Activated CD8-positive, alpha-beta memory T cell treated with anti-CD3 and anti-CD28 coated beads for 1 hour (primary cell): ENCODE results near the gene DCTPP1.
"Not testable (repeated sequence)": the region's sequence is repeated elsewhere in the genome, so short reads cannot be mapped to it uniquely, and the experiment has no call there.

Experiments used
- DNase-seq, 2 donors: peaks; one replicate each; pipeline ENCODE4 v3.0.0-alpha.2; 2020; ENCODE audit warnings: low read depth in 1 of 2; ENCODE audit errors: extremely low read depth in 1 of 2

Gene DCTPP1

DNA sequence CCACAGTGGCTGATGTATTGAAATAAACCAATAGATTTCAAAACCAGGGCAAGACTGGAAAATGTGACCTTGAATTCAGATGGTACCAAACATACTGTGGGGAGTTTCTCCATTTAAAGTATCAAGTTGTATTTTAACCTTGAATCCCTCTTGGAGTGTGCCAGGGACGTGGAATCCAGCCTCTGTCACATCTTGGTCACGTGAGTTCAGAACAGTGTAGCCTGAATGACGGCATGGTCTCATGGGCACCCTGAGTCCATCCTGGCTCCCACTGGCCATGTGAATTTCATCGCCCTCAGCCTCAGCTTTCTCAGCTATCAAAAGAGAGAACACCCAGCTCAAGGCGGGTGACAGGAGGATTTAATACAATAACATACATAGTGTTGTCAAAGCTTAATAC is 15.7 kb downstream of the DCTPP1 start:
- DNase-seq = no peak

DNA sequence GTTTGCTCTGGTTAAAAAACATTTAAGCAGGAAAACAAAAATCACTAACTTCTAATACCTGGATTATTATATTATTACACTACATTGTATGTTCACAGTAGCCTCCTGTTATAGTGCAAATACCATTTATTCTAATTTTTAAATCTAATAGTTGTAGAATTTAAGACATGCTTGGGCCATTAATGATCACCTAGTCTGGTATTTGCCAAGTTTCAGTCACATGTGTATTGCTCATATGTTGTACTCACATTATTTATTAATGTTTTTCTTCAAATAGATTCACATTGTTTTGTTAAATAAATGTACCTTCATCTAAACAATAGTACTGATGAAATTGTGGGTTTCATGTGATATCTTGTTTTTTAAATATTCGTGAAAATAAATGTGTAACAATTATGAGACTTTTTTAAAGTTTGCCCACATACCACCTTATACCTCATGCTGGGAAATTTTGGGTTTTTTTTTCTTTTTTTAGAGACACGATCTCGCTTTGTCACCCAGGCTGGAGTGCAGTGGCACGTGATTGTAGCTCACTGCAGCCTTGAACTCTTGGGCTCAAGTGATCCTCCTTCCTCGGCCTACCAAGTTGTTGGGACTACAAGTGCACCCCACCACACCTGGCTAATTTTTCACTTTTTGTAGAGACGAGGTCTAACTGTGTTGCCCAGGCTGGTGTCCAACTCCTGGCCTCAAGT is 16.6 kb downstream of the DCTPP1 start:
- no peak for DNase-seq

GRCh38 chr16:30409125-30410060 is 20.4 kb downstream of the DCTPP1 start:
- peak; percentile 78 to 91 for DNase-seq

GRCh38 chr16:30407804-30408534 is 21.9 kb downstream of the DCTPP1 start:
- no peak for DNase-seq

DNA sequence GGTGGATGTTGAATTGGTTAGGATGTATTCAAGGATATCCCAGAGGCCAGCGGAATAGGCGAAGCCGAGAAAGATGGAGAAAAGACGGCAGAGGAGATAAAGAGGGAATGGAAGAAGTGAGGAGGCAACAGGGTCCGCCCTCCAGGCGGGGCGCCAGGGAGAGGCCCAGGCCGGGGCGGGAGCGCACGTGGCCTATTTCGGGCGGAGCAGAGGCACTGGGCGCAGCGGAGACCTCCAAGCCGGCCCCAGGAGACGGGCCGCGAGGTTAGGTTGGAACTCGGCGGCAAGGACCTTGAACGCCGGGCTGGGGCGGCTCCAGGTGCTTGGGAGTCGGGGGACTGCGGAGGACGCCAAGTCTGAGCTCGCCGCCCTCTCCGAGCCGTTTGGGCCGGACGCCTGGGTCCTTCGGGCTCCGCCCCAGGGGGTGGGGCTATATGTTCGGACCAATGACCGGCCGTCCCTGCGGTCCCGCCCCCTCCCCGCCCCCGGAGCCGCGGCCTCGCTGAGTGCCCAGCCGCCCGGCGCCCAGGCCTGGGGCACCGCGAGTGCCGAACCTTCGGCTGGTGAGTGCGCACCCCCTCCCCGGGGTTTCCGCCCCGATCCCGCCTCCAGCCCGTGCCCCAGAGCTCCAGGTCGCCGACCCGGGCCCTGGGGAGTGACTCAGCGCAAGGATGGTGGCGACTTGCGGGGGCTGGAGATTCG is 22.6 kb downstream of the DCTPP1 start, which contains the start of gene ZNF771:
Gene ZNF771 (plus strand): TSS at position 505 of the 702 bp plus-strand sequence. CDS start 448 bp downstream, outside the sequence.
- DNase-seq = peak; percentile 60 to 84

- DNase-seq = no peak
Measured at GRCh38 chr16:30406795-30407101, 23.1 kb downstream of the DCTPP1 start.

DNA sequence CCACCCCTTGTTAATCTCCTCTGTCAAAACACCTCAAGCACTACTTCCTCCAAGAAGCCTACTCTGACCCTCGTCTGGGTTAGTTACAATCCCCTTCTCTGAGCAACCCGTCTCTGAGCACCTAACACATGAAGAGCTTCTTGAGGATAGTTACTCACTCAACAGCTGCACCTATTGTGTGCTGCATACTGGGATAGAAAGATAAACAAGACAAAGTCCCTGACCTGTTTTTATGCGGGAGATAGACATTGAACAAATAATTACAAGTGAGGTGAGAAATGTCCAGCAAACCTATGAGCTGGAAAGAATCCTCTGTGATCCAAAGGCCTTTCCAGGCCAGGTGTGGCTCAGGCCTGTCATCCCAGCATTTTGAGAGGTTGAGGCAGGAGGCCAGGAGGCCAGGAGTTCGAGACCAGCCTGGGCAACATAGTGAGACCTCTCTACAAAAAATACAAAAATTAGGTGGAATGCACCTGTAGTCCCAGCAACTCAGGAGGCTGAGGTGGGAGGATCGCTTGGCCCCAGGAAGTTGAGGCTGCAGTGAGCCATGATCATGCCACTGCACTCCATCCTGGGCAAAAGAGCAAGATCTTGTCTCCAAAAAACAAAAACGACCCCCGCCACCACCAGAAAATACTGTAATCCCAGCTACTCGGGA is 27.9 kb downstream of the DCTPP1 start:
- DNase-seq = no peak

GRCh38 chr16:30399435-30400186 is 30.2 kb downstream of the DCTPP1 start:
- DNase-seq = no peak

- no peak for DNase-seq
Measured at GRCh38 chr16:30398661-30399434, 31.0 kb downstream of the DCTPP1 start.

DNA sequence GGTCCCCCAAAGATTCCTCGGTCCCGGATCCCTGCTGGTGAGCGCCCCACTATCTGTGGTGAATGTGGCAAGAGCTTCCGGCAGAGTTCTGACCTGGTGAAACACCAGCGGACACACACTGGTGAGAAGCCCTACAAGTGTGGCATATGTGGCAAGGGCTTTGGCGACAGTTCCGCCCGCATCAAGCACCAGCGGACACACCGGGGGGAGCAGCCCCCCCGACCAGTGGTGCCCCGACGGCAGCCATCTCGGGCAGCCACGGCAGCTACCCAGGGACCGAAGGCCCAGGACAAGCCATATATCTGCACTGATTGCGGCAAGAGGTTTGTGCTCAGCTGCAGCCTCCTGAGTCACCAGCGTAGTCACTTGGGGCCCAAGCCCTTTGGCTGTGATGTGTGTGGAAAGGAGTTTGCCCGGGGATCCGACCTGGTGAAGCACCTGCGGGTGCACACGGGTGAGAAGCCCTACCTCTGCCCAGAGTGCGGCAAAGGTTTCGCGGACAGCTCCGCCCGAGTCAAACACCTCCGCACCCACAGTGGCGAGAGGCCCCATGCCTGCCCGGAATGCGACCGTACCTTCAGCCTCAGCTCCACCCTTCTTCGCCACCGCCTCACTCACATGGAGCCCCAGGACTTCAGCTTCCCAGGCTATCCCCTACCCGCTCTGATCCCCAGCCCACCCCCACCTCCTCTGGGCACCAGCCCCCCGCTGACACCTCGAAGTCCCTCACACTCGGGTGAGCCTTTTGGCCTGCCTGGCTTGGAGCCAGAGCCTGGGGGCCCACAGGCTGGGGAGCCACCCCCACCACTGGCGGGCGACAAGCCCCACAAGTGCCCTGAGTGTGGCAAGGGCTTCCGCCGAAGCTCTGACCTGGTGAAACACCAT is 31.8 kb downstream of the DCTPP1 start:
- no peak for DNase-seq

- DNase-seq = no peak
Measured at GRCh38 chr16:30397056-30397455, 32.8 kb downstream of the DCTPP1 start.

DNA sequence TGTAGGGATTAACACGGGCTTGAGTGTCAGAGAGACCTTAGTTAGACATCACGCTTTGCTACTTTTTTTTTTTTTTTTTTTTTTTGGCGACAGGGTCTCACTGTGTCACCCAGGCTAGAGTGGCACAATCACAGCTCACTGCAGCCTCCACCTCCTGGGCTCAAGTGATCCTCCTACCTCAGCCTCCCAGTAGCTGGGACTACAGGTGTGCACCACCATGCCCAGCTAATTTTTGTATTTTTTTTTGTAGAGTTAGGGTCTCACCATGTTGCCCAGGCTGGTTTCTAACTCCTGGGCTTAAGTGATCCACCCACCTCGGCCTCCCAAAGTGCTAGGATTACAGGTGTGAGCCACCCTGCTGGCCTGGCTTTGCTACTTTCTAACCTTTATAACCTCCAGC is 33.2 kb downstream of the DCTPP1 start:
- DNase-seq = not testable (repeated sequence)

- DNase-seq = no peak
Measured at GRCh38 chr16:30395992-30396585, 33.7 kb downstream of the DCTPP1 start.

DNA sequence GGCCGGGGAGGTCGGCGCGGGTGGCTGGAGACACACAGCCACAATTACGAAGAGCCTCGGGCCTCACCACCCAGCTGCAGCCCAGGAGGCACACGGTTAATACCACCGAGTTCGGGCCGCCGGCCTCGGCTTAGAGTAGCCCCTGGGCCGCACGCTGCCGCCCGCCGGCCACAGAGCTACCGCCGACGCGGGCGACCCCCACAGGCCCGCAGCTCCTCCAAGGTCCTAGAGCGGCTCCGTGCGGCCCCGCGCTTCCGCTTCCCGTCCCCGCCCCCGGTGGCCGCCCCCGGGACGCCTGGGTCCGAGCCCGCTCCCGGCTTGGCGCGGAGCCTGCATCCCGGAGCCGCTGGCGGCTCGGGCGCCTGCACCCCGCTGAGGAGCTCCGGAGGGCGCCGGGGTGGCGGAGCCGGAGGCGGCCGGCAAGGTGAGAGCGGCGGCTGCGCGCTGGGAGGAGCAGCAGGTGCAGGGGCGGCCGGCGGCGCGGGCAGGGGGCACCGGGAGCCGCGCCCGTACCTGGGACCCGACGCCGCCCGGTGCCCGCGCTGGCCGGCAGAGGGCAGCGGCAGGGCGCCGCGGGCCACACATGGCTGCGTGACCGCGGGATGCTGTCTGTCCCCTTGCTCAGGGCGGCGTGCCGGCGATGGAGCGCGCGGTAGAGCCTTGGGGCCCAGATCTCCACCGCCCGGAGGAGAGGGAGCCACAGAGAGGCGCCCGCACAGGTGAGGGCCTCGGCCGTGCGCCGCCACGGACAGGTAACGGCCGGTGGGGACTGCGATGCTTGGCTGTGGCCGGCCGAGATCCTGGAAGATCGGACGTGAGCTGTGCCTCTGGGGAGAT is 34.5 kb downstream of the DCTPP1 start, which contains the start of gene ZNF48:
Gene ZNF48 (plus strand): TSS at position 266 of the 837 bp plus-strand sequence. CDS start 375 bp downstream, at position 641.
- DNase-seq = peak in 1 of 2 donors; percentile 32

- no peak for DNase-seq
Measured at GRCh38 chr16:30394592-30395154, 35.2 kb downstream of the DCTPP1 start.

- DNase-seq = no peak
Measured at GRCh38 chr16:30383521-30383920, 46.3 kb downstream of the DCTPP1 start.
